H1 (cell line): Measurements from ENCODE around the gene PROP1. TPM values are rescaled to one million over a fixed set of nuclear protein-coding genes. Genes with fewer than 3 reads are reported as not detected.

Experiments
- CBX8 ChIP-seq: fragments of 300-800, 300-1000 bp; sonication (generic); IDR thresholded peaks from 2 replicates; pipeline ENCODE4 v1.7.1; 2016; ENCODE audit warnings: low read depth, low read length, borderline replicate concordance
- KDM4A ChIP-seq: IDR thresholded peaks from one replicate; pipeline ENCODE4 v1.7.1; 2012; ENCODE audit warnings: low read depth, mild to moderate bottlenecking, moderate library complexity, low read length, inconsistent platforms; ENCODE audit not compliant: severe bottlenecking
- SP4 ChIP-seq: IDR thresholded peaks from 2 replicates; pipeline ENCODE4 v1.6.1; 2012; ENCODE audit warnings: low read length, inconsistent platforms
- TCF12 ChIP-seq: IDR thresholded peaks from 2 replicates; pipeline ENCODE4 v1.6.1; 2011; ENCODE audit warnings: low read depth, mild to moderate bottlenecking, low read length
- YY1 ChIP-seq: IDR thresholded peaks from 2 replicates; pipeline ENCODE4 v1.6.1; 2011; ENCODE audit warnings: low read depth, mild to moderate bottlenecking, low read length
- ZNF274 ChIP-seq: IDR thresholded peaks from 2 replicates; pipeline ENCODE4 v1.7.0; 2012; ENCODE audit warnings: low read length, borderline replicate concordance; ENCODE audit errors: extremely low read depth
- polyA plus RNA-seq, 7 experiments: library from polyadenylated mRNA; depleted of rRNA in 3 of 7; stranded (reverse) in 5 of 7; unstranded in 2 of 7; fragments of >200 nt in 5 of 7; fragments of 200-250 nt in 2 of 7; gene quantifications; 1 replicate in 5 of 7; 2 replicates in 1 of 7; 4 replicates in 1 of 7; pipeline versions ENCODE4 v1.2.1 to v1.2.3, GENCODE V29; 2011 to 2013; ENCODE audit warnings: missing spikeins in 2 of 7, mixed read lengths in 2 of 7
- total RNA-seq: library from RNA; stranded (reverse); fragmentation: NEBNext Ultra II Directional; extraction: Animal tissue kit (Norgen Biotek cat#: 25700); gene quantifications from 2 replicates; pipeline ENCODE4 v1.2.1, GENCODE V29; 2021

The PROP1 gene
- total and polyA plus RNA-seq, 2 of the 8 experiments (the other 6 are each of a cell fraction or from before 2014, with no cell fraction given), result not detected

GRCh38 chr5:177992466-177992865 lies 3.6 kb downstream of the PROP1 start (continued):
- TF ChIP-seq ZNF274 (no peak), KDM4A (no peak), TCF12 (no peak), YY1 (no peak), CBX8 (no peak), SP4 (no peak)
